C4-2B (cell line): ENCODE measurements around the gene KRTAP12-3.

Source experiments
- H3K27ac ChIP-seq: fragments of 450-650 bp; 2 replicates; pipeline ENCODE4 v1.5.1; 2017
- CTCF ChIP-seq: fragments of 450-650 bp; conservative IDR thresholded peaks from 2 replicates; pipeline ENCODE4 v1.5.1; 2017; ENCODE audit warnings: mild to moderate bottlenecking
- ZFX ChIP-seq: fragments of 450-650 bp; IDR thresholded peaks from 2 replicates; pipeline ENCODE4 v1.6.1; 2017

The KRTAP12-3 gene

GRCh38 chr21:44700101-44701022 is 42.6 kb downstream of the KRTAP12-3 start:
- H3K27ac ChIP-seq, result no peak overlapping the region
- no peak for TF ChIP-seq CTCF
- TF ChIP-seq ZFX, result no peak

GRCh38 chr21:44701023-44701400 is 43.3 kb downstream of the KRTAP12-3 start:
- no peak for TF ChIP-seq ZFX
- no peak for TF ChIP-seq CTCF
- no peak overlapping the region for H3K27ac ChIP-seq

GRCh38 chr21:44701541-44701940 is 43.8 kb downstream of the KRTAP12-3 start:
- TF ChIP-seq CTCF (no peak), ZFX (no peak)
- H3K27ac ChIP-seq, result no peak overlapping the region

GRCh38 chr21:44702111-44702972 is 44.6 kb downstream of the KRTAP12-3 start:
- TF ChIP-seq ZFX (no peak), CTCF (no peak)
- no peak overlapping the region for H3K27ac ChIP-seq

GRCh38 chr21:44702973-44703730 is 45.4 kb downstream of the KRTAP12-3 start:
- H3K27ac ChIP-seq, result no peak overlapping the region
- TF ChIP-seq ZFX (no peak), CTCF (no peak)

GRCh38 chr21:44703731-44704635 is 46.3 kb downstream of the KRTAP12-3 start:
- H3K27ac ChIP-seq, result no peak overlapping the region
- TF ChIP-seq CTCF, result no peak
- no peak for TF ChIP-seq ZFX
